ENCODE data around the gene TXK.

Gene TXK

GRCh38 chr4:48031802-48032525, 102.1 kb downstream of the TXK start:
- H3K4me3 ChIP-seq (ENCODE audit: low read depth, low read length): no peak overlapping the region
- TF ChIP-seq, protein P1, sequence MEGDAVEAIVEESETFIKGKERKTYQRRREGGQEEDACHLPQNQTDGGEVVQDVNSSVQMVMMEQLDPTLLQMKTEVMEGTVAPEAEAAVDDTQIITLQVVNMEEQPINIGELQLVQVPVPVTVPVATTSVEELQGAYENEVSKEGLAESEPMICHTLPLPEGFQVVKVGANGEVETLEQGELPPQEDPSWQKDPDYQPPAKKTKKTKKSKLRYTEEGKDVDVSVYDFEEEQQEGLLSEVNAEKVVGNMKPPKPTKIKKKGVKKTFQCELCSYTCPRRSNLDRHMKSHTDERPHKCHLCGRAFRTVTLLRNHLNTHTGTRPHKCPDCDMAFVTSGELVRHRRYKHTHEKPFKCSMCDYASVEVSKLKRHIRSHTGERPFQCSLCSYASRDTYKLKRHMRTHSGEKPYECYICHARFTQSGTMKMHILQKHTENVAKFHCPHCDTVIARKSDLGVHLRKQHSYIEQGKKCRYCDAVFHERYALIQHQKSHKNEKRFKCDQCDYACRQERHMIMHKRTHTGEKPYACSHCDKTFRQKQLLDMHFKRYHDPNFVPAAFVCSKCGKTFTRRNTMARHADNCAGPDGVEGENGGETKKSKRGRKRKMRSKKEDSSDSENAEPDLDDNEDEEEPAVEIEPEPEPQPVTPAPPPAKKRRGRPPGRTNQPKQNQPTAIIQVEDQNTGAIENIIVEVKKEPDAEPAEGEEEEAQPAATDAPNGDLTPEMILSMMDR (IDR thresholded peaks at IDR 0.05; ENCODE audit: control insufficient read depth, extremely low read depth, insufficient read depth): no peak
- DNase-seq (ENCODE audit: low read depth): no peak

DNA sequence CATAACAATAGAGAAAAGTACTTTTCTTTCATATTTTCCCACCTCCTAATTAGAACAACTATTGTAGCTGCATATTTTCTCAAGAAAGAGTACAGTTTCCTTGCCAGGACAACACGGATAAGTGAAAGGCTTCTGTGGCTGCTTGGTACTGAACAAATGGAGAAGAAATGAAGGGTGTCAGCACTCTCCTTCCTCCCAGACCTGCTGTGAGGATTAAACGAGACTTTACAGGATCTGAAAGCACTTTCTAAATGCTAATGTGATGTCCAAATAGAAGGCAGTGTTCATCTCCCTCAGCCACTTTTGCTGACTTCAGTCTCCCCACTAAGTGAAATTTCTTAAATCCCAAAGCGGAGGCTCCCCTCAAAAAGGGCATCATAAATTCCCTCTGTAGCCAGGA, 103.6 kb downstream of the TXK start:
- TF ChIP-seq, protein P1 (IDR thresholded peaks at IDR 0.05; ENCODE audit: control insufficient read depth, extremely low read depth, insufficient read depth): no peak
- no peak overlapping the region for H3K4me3 ChIP-seq (ENCODE audit: low read depth, low read length)
- DNase-seq (ENCODE audit: low read depth): no peak

- H3K4me3 ChIP-seq (ENCODE audit: low read depth, low read length): no peak overlapping the region
- no peak for DNase-seq (ENCODE audit: low read depth)
- TF ChIP-seq, protein P1 (IDR thresholded peaks at IDR 0.05; ENCODE audit: control insufficient read depth, extremely low read depth, insufficient read depth): no peak
Measured at GRCh38 chr4:48028696-48029095, 105.4 kb downstream of the TXK start.

GRCh38 chr4:48027653-48028052, 106.4 kb downstream of the TXK start:
- TF ChIP-seq, protein P1 (IDR thresholded peaks at IDR 0.05; ENCODE audit: control insufficient read depth, extremely low read depth, insufficient read depth): no peak
- DNase-seq (ENCODE audit: low read depth): no peak
- no peak overlapping the region for H3K4me3 ChIP-seq (ENCODE audit: low read depth, low read length)

DNA sequence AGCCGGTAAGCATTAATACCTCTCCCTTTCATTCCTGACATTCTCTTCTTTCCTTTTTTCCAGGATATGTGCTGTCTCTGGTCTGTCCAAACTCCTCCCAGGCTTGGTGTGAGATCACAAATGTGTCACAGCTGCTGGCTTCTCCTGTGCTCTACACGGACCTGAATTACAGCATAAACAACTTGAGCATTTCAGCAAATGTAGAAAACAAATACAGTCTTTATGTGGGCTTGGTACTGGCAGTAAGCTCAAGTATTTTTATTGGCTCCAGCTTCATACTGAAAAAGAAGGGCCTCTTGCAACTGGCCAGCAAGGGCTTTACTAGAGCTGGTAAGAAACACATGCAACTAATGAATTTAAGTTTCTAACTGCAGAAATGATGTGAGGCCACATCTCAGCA, 109.0 kb downstream of the TXK start:
- TF ChIP-seq, protein P1 (IDR thresholded peaks at IDR 0.05; ENCODE audit: control insufficient read depth, extremely low read depth, insufficient read depth): no peak
- no peak for DNase-seq (ENCODE audit: low read depth)
- H3K4me3 ChIP-seq (ENCODE audit: low read depth, low read length): no peak overlapping the region

- DNase-seq (ENCODE audit: low read depth): no peak
- TF ChIP-seq, protein P1 (IDR thresholded peaks at IDR 0.05; ENCODE audit: control insufficient read depth, extremely low read depth, insufficient read depth): no peak
- H3K4me3 ChIP-seq (ENCODE audit: low read depth, low read length): no peak overlapping the region
Measured at GRCh38 chr4:48024522-48024921, 109.5 kb downstream of the TXK start.
